ENCODE measurements around the gene TMEFF1.

The TMEFF1 gene

DNA sequence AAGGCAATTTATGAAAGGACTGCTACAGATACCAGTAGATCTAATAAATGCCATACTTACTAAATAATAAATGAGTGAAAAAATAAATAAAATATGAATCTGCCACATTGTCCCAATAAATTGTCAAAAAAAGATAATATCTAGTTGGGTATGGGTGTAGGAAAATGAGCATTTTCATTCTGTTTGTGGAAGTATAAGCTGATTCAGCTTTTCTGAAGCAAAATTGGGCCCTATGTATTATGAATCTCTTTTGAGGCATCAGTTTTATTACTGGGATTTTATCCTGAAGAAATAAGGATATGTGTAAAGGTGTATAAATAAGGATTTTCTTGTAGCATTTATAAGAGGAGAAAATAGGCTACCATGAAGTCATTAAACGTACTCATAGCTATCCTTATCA is 151.0 kb downstream of the TMEFF1 start:
- no peaks in the 10 kb centered on the region for H3K4me1 ChIP-seq (ENCODE audit: insufficient read depth, poor library complexity, severe bottlenecking)

DNA sequence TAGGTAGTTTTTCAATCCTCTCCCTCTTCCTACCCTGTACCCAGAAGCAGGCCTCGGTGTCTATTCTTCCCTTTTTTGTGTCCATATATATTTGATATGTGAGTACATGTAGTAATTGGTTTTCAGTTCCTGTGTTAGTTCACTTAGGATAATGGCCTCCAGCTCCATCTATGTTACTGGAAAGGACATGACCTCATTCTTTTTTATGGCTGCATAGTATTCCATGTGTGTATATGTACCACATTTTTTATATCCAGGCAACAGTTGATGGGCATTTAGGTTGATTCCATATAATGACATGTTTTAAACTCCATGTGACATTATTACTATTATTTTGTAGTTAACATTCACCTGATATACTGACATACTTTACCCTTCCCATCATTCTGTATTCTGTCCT is 154.0 kb downstream of the TMEFF1 start:
- Histone ChIP-seq H3K27ac (ENCODE audit: poor library complexity, severe bottlenecking) (no peak overlapping the region), H3K4me3 (ENCODE audit: severe bottlenecking) (no peak overlapping the region), H3K36me3 (ENCODE audit: low read depth) (no peaks in the 10 kb centered on the region), H3K9me3 (ENCODE audit: severe bottlenecking) (no peaks in the 10 kb centered on the region), H3K27me3 (ENCODE audit: insufficient read depth, poor library complexity, severe bottlenecking) (no peaks in the 10 kb centered on the region), H3K4me1 (ENCODE audit: insufficient read depth, poor library complexity, severe bottlenecking) (no peaks in the 10 kb centered on the region)
- TF ChIP-seq, protein P1, sequence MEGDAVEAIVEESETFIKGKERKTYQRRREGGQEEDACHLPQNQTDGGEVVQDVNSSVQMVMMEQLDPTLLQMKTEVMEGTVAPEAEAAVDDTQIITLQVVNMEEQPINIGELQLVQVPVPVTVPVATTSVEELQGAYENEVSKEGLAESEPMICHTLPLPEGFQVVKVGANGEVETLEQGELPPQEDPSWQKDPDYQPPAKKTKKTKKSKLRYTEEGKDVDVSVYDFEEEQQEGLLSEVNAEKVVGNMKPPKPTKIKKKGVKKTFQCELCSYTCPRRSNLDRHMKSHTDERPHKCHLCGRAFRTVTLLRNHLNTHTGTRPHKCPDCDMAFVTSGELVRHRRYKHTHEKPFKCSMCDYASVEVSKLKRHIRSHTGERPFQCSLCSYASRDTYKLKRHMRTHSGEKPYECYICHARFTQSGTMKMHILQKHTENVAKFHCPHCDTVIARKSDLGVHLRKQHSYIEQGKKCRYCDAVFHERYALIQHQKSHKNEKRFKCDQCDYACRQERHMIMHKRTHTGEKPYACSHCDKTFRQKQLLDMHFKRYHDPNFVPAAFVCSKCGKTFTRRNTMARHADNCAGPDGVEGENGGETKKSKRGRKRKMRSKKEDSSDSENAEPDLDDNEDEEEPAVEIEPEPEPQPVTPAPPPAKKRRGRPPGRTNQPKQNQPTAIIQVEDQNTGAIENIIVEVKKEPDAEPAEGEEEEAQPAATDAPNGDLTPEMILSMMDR (IDR thresholded peaks at IDR 0.05; ENCODE audit: poor library complexity, severe bottlenecking) = no peak
- no peak for DNase-seq (ENCODE audit: low spot score)
- no peak for ATAC-seq (ENCODE audit: low read depth)

More for the DNA sequence above, 151.0 kb downstream of the TMEFF1 start:
- TF ChIP-seq, protein P1 (IDR thresholded peaks at IDR 0.05; ENCODE audit: poor library complexity, severe bottlenecking) = no peak
- H3K27me3 ChIP-seq (ENCODE audit: insufficient read depth, poor library complexity, severe bottlenecking) = no peaks in the 10 kb centered on the region
- H3K27ac ChIP-seq (ENCODE audit: poor library complexity, severe bottlenecking) = no peak overlapping the region
- no peaks in the 10 kb centered on the region for H3K36me3 ChIP-seq (ENCODE audit: low read depth)
- H3K9me3 ChIP-seq (ENCODE audit: severe bottlenecking) = no peaks in the 10 kb centered on the region
- ATAC-seq (ENCODE audit: low read depth) (no peak), DNase-seq (ENCODE audit: low spot score) (no peak)
- no peak overlapping the region for H3K4me3 ChIP-seq (ENCODE audit: severe bottlenecking)

Measured in RWPE2 (cell line).